ENCODE results near the gene SNIP1.
"Not testable (repeated sequence)": the region's sequence is repeated elsewhere in the genome, so short reads cannot be mapped to it uniquely, and the experiment has no call there.

The SNIP1 gene

GRCh38 chr1:37593726-37594125, 39.6 kb upstream of the SNIP1 start:
- DNase-seq = no peak
- H3K9me3 ChIP-seq (replicated peaks; ENCODE audit: insufficient read depth, low read length) = no peaks in the 10 kb centered on the region
- no peak overlapping the region for H3K27ac ChIP-seq (ENCODE audit: low read length)
- peaks cover 10% of the 10 kb centered on the region for H3K4me1 ChIP-seq (ENCODE audit: low read length)
- no peak overlapping the region for H3K9ac ChIP-seq (ENCODE audit: low read length)
- H2AFZ ChIP-seq (ENCODE audit: low read length) = no peak overlapping the region
- TF ChIP-seq CTCF (IDR thresholded peaks at IDR 0.05; ENCODE audit: low read length) = no peak
- no peak for TF ChIP-seq EZH2 (optimal IDR thresholded peaks at IDR 0.05; ENCODE audit: low read depth, low read length)
- no peak for TF ChIP-seq EZH2phosphoT487 (IDR thresholded peaks at IDR 0.05; ENCODE audit: low read length)
- peaks cover 62% of the 10 kb centered on the region for H3K79me2 ChIP-seq (ENCODE audit: low read length)
- no peaks in the 10 kb centered on the region for H3K9me2 ChIP-seq (replicated peaks; ENCODE audit: insufficient read depth, low read length)
- no peaks in the 10 kb centered on the region for H3F3A ChIP-seq (ENCODE audit: insufficient read depth, low read length)
- H4K20me1 ChIP-seq (ENCODE audit: insufficient read depth, low read length) = no peaks in the 10 kb centered on the region
- no peaks in the 10 kb centered on the region for H3K27me3 ChIP-seq (replicated peaks; ENCODE audit: insufficient read depth, low read length)
- H3K4me3 ChIP-seq (ENCODE audit: low read length) = no peak overlapping the region
- H3K36me3 ChIP-seq (replicated peaks; ENCODE audit: insufficient read depth, low read length) = peaks cover 10% of the 10 kb centered on the region
- peak overlapping the region; percentile 79; the same call in 1 of the 2 replicates for H3K4me2 ChIP-seq (ENCODE audit: low read depth, low read length)

- no peaks in the 10 kb centered on the region for H3K9me3 ChIP-seq (replicated peaks; ENCODE audit: insufficient read depth, low read length)
- DNase-seq = no peak
- peaks cover 28% of the 10 kb centered on the region for H3K36me3 ChIP-seq (replicated peaks; ENCODE audit: insufficient read depth, low read length)
- H3K4me3 ChIP-seq (ENCODE audit: low read length) = no peak overlapping the region
- H3K9ac ChIP-seq (ENCODE audit: low read length) = no peak overlapping the region
- H3F3A ChIP-seq (ENCODE audit: insufficient read depth, low read length) = no peaks in the 10 kb centered on the region
- peaks cover 2% of the 10 kb centered on the region for H3K4me1 ChIP-seq (ENCODE audit: low read length)
- H3K4me2 ChIP-seq (ENCODE audit: low read depth, low read length) = no peak overlapping the region
- H4K20me1 ChIP-seq (ENCODE audit: insufficient read depth, low read length) = no peaks in the 10 kb centered on the region
- no peaks in the 10 kb centered on the region for H3K27me3 ChIP-seq (replicated peaks; ENCODE audit: insufficient read depth, low read length)
- no peak overlapping the region for H3K27ac ChIP-seq (ENCODE audit: low read length)
- peaks cover 66% of the 10 kb centered on the region for H3K79me2 ChIP-seq (ENCODE audit: low read length)
- TF ChIP-seq CTCF (IDR thresholded peaks at IDR 0.05; ENCODE audit: low read length) = no peak
- TF ChIP-seq EZH2 (optimal IDR thresholded peaks at IDR 0.05; ENCODE audit: low read depth, low read length) = no peak
- no peak for TF ChIP-seq EZH2phosphoT487 (IDR thresholded peaks at IDR 0.05; ENCODE audit: low read length)
- H3K9me2 ChIP-seq (replicated peaks; ENCODE audit: insufficient read depth, low read length) = no peaks in the 10 kb centered on the region
- H2AFZ ChIP-seq (ENCODE audit: low read length) = no peak overlapping the region
These were observed 34.8 kb upstream of the SNIP1 start for GRCh38 chr1:37588939-37589338.

DNA sequence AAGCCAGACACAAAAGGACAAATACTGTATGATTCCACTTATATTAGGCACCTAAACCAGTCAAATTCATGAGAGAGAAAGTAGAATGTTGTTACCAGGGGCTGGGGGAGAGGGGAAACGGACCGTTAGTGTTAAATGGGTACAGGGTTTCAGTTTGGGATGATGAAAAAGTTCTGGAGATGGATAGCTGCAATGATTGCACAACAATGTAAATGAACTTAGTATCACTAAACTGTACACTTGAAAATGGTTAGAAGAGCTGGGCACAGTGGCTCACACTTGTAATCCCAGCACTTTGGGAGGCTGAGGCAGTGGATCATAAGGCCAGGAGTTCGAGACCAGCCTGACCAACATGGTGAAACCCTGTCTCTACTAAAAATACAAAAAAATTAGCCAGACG, 30.5 kb upstream of the SNIP1 start:
- not testable (repeated sequence) for H3K27ac ChIP-seq (ENCODE audit: low read length); H3K4me1 ChIP-seq (ENCODE audit: low read length); H3K4me2 ChIP-seq (ENCODE audit: low read depth, low read length); H3F3A ChIP-seq (ENCODE audit: insufficient read depth, low read length); H3K4me3 ChIP-seq (ENCODE audit: low read length); H2AFZ ChIP-seq (ENCODE audit: low read length); H3K9me2 ChIP-seq (replicated peaks; ENCODE audit: insufficient read depth, low read length); H4K20me1 ChIP-seq (ENCODE audit: insufficient read depth, low read length); H3K9me3 ChIP-seq (replicated peaks; ENCODE audit: insufficient read depth, low read length); H3K9ac ChIP-seq (ENCODE audit: low read length); H3K27me3 ChIP-seq (replicated peaks; ENCODE audit: insufficient read depth, low read length); DNase-seq
- peaks cover 28% of the 10 kb centered on the region for H3K36me3 ChIP-seq (replicated peaks; ENCODE audit: insufficient read depth, low read length)
- peaks cover 47% of the 10 kb centered on the region for H3K79me2 ChIP-seq (ENCODE audit: low read length)

- Histone ChIP-seq H3K9me3 (replicated peaks; ENCODE audit: insufficient read depth, low read length) (no peaks in the 10 kb centered on the region), H3K4me1 (ENCODE audit: low read length) (peaks cover 28% of the 10 kb centered on the region), H2AFZ (ENCODE audit: low read length) (no peak overlapping the region), H3K27me3 (replicated peaks; ENCODE audit: insufficient read depth, low read length) (no peaks in the 10 kb centered on the region), H4K20me1 (ENCODE audit: insufficient read depth, low read length) (no peaks in the 10 kb centered on the region), H3K4me3 (ENCODE audit: low read length) (no peak overlapping the region), H3K36me3 (replicated peaks; ENCODE audit: insufficient read depth, low read length) (peaks cover 13% of the 10 kb centered on the region), H3K9ac (ENCODE audit: low read length) (no peak overlapping the region), H3F3A (ENCODE audit: insufficient read depth, low read length) (peaks cover 26% of the 10 kb centered on the region), H3K4me2 (ENCODE audit: low read depth, low read length) (no peak overlapping the region), H3K79me2 (ENCODE audit: low read length) (peaks cover 14% of the 10 kb centered on the region), H3K27ac (ENCODE audit: low read length) (no peak overlapping the region), H3K9me2 (replicated peaks; ENCODE audit: insufficient read depth, low read length) (no peaks in the 10 kb centered on the region)
- no peak for TF ChIP-seq EZH2phosphoT487 (IDR thresholded peaks at IDR 0.05; ENCODE audit: low read length)
- TF ChIP-seq EZH2 (optimal IDR thresholded peaks at IDR 0.05; ENCODE audit: low read depth, low read length) = no peak
- TF ChIP-seq CTCF (IDR thresholded peaks at IDR 0.05; ENCODE audit: low read length) = no peak
- no peak for DNase-seq
These were observed 21.6 kb upstream of the SNIP1 start for GRCh38 chr1:37575692-37576091.

All from MM.1S (cell line).